M059J (cell line): ENCODE results near the gene ZNF740. TPM values are rescaled to one million over a fixed set of nuclear protein-coding genes. Genes with fewer than 3 reads are reported as not detected.
"Not testable (repeated sequence)": the region's sequence is repeated elsewhere in the genome, so short reads cannot be mapped to it uniquely, and the experiment has no call there.

Experiments used
- DNase-seq: peaks from one replicate; pipeline ENCODE4 v3.0.0-alpha.2; 2012; ENCODE audit warnings: low read depth
- total RNA-seq: library from RNA; depleted of rRNA; stranded (reverse); fragments of >200 nt; shearing (Covaris generic); gene quantifications from 2 replicates; pipeline ENCODE4 v1.2.3, GENCODE V29; 2014

The ZNF740 gene
- total RNA-seq, 1 experiment from 2014 or later, result 9.5 TPM

- no peak for DNase-seq
These were observed 14.5 kb downstream of the ZNF740 start for GRCh38 chr12:53194973-53195372.

GRCh38 chr12:53195516-53196420 lies 15.2 kb downstream of the ZNF740 start:
- DNase-seq, result peak; percentile 44

- no peak for DNase-seq
These were observed 16.0 kb downstream of the ZNF740 start for GRCh38 chr12:53196486-53196885.

- DNase-seq, result no peak
These were observed 16.6 kb downstream of the ZNF740 start for GRCh38 chr12:53197011-53197640.

GRCh38 chr12:53198486-53199110 lies 18.1 kb downstream of the ZNF740 start:
- no peak for DNase-seq

- DNase-seq, result no peak
These were observed 19.2 kb downstream of the ZNF740 start for GRCh38 chr12:53199700-53200099.

- DNase-seq, result no peak
These were observed 19.6 kb downstream of the ZNF740 start for GRCh38 chr12:53200107-53200457.

GRCh38 chr12:53200458-53201176 lies 20.1 kb downstream of the ZNF740 start:
- DNase-seq, result no peak

- no peak for DNase-seq
These were observed 20.6 kb downstream of the ZNF740 start for GRCh38 chr12:53201177-53201541.

GRCh38 chr12:53201639-53202038 lies 21.1 kb downstream of the ZNF740 start:
- no peak for DNase-seq

- DNase-seq, result not testable (repeated sequence)
These were observed 21.8 kb downstream of the ZNF740 start for GRCh38 chr12:53202316-53202715.

GRCh38 chr12:53204351-53204750 lies 23.8 kb downstream of the ZNF740 start:
- DNase-seq, result no peak

- peak; percentile 81 for DNase-seq
These were observed 25.4 kb downstream of the ZNF740 start for GRCh38 chr12:53205747-53206419.

GRCh38 chr12:53207042-53207441 lies 26.5 kb downstream of the ZNF740 start, which contains the start of gene ITGB7:
Gene ITGB7 (minus strand): TSS chr12:53207251. CDS start chr12:53200443, 6,808 bp downstream.
- no peak for DNase-seq

- DNase-seq, result no peak
These were observed 27.9 kb downstream of the ZNF740 start for GRCh38 chr12:53208435-53208834.

GRCh38 chr12:53208877-53209463 lies 28.4 kb downstream of the ZNF740 start:
- no peak for DNase-seq

- no peak for DNase-seq
These were observed 30.3 kb downstream of the ZNF740 start for GRCh38 chr12:53210843-53211242.

- no peak for DNase-seq
These were observed 31.2 kb downstream of the ZNF740 start for GRCh38 chr12:53211476-53212381.

GRCh38 chr12:53212931-53213330 lies 32.4 kb downstream of the ZNF740 start:
- no peak for DNase-seq

GRCh38 chr12:53213348-53213747 lies 32.8 kb downstream of the ZNF740 start:
- DNase-seq, result peak; percentile 58
